NK-92 treated with Interleukin-12 subunit alpha and Interleukin-12 subunit beta, amount 100 ng/mL, for 24 hours (cell line): Measurements from ENCODE around the gene GIPC3.
"Not testable (repeated sequence)": the region's sequence is repeated elsewhere in the genome, so short reads cannot be mapped to it uniquely, and the experiment has no call there.

Experiments
- DNase-seq: peaks from one replicate; lab custom pipeline; 2025; lab: John Stamatoyannopoulos, UW

GIPC3 gene

GRCh38 chr19:3550947-3551791 is 34.1 kb upstream of the GIPC3 start:
- DNase-seq: no peak

GRCh38 chr19:3551792-3552095 is 33.5 kb upstream of the GIPC3 start:
- no peak for DNase-seq

- DNase-seq: no peak
These were observed 30.8 kb upstream of the GIPC3 start for GRCh38 chr19:3554254-3555083.

- no peak for DNase-seq
These were observed 29.4 kb upstream of the GIPC3 start for GRCh38 chr19:3555653-3556422.

GRCh38 chr19:3556423-3556977 is 28.8 kb upstream of the GIPC3 start:
- no peak for DNase-seq

- DNase-seq: no peak
These were observed 28.3 kb upstream of the GIPC3 start for GRCh38 chr19:3556978-3557460.

- peak; percentile 85 for DNase-seq
These were observed 27.6 kb upstream of the GIPC3 start, which contains the start of gene MFSD12 for GRCh38 chr19:3557461-3558248. TSS of gene MFSD12 (minus strand) at chr19:3557586. CDS start at chr19:3557403, 183 bp downstream.

- DNase-seq: no peak
These were observed 21.4 kb upstream of the GIPC3 start for GRCh38 chr19:3563709-3564524.

- DNase-seq: no peak
These were observed 20.1 kb upstream of the GIPC3 start for GRCh38 chr19:3565139-3565538.

GRCh38 chr19:3570042-3570441 is 15.2 kb upstream of the GIPC3 start:
- not testable (repeated sequence) for DNase-seq

- DNase-seq: no peak
These were observed 14.7 kb upstream of the GIPC3 start for GRCh38 chr19:3570606-3571011.

GRCh38 chr19:3572132-3572854 is 13.0 kb upstream of the GIPC3 start:
- peak; percentile 99 for DNase-seq

GRCh38 chr19:3572855-3573161 is 12.5 kb upstream of the GIPC3 start, which contains the start of gene HMG20B:
TSS of gene HMG20B (plus strand) at chr19:3572944. CDS start at chr19:3573310, 366 bp downstream.
- DNase-seq: no peak

- no peak for DNase-seq
These were observed 12.0 kb upstream of the GIPC3 start for GRCh38 chr19:3573162-3573857.

GRCh38 chr19:3573858-3574637 is 11.2 kb upstream of the GIPC3 start:
- peak; percentile 70 for DNase-seq

GRCh38 chr19:3575260-3575741 is 10.0 kb upstream of the GIPC3 start:
- no peak for DNase-seq

GRCh38 chr19:3575949-3576673 is 9.2 kb upstream of the GIPC3 start:
- DNase-seq: no peak
